Hematopoietic multipotent progenitor cell treated with erythropoietin and hydrocortisone succinate and interleukin-3 and kit ligand, for 8 days (in vitro differentiated cells): ENCODE measurements around the gene CD300LF.

Experiments
- DNase-seq: peaks from one replicate; pipeline ENCODE4 v3.0.0-alpha.2; 2015

The CD300LF gene

GRCh38 chr17:74729368-74729767, 16.6 kb upstream of the CD300LF start:
- DNase-seq = no peak

- no peak for DNase-seq
Measured at GRCh38 chr17:74728702-74729075, 16.0 kb upstream of the CD300LF start.

- DNase-seq = no peak
Measured at GRCh38 chr17:74728033-74728701, 15.4 kb upstream of the CD300LF start.

- DNase-seq = no peak
Measured at GRCh38 chr17:74725111-74725510, 12.4 kb upstream of the CD300LF start.

GRCh38 chr17:74723891-74724290, 11.2 kb upstream of the CD300LF start:
- DNase-seq = no peak

GRCh38 chr17:74722782-74723181, 10.1 kb upstream of the CD300LF start:
- no peak for DNase-seq

GRCh38 chr17:74720506-74720905, 7.8 kb upstream of the CD300LF start:
- DNase-seq = no peak

- peak; percentile 34 for DNase-seq
Measured at GRCh38 chr17:74715144-74715543, 2.4 kb upstream of the CD300LF start.

- no peak for DNase-seq
Measured at GRCh38 chr17:74713171-74713755, 540 bp upstream of the CD300LF start.

- no peak for DNase-seq
Measured at GRCh38 chr17:74712301-74712700, 422 bp downstream of the CD300LF start.

- DNase-seq = no peak
Measured at GRCh38 chr17:74711058-74711824, 1.5 kb downstream of the CD300LF start.

- no peak for DNase-seq
Measured at GRCh38 chr17:74704544-74704943, 8.2 kb downstream of the CD300LF start.

GRCh38 chr17:74703311-74703710, 9.4 kb downstream of the CD300LF start:
- no peak for DNase-seq

GRCh38 chr17:74702116-74702871, 10.4 kb downstream of the CD300LF start:
- no peak for DNase-seq

- DNase-seq = no peak
Measured at GRCh38 chr17:74699236-74699635, 13.5 kb downstream of the CD300LF start.

- no peak for DNase-seq
Measured at GRCh38 chr17:74698069-74698468, 14.7 kb downstream of the CD300LF start.

- no peak for DNase-seq
Measured at GRCh38 chr17:74697515-74697914, 15.2 kb downstream of the CD300LF start.

GRCh38 chr17:74695629-74696028, 17.1 kb downstream of the CD300LF start:
- DNase-seq = no peak

- DNase-seq = no peak
Measured at GRCh38 chr17:74694081-74694480, 18.6 kb downstream of the CD300LF start.

- no peak for DNase-seq
Measured at GRCh38 chr17:74691151-74691550, 21.6 kb downstream of the CD300LF start.

GRCh38 chr17:74690409-74690825, 22.3 kb downstream of the CD300LF start:
- DNase-seq = peak; percentile 38

GRCh38 chr17:74687886-74688285, 24.8 kb downstream of the CD300LF start:
- no peak for DNase-seq

GRCh38 chr17:74686761-74687160, 26.0 kb downstream of the CD300LF start:
- peak; percentile 30 for DNase-seq
